CD4-positive, alpha-beta T cell treated with Interleukin-6 at 100 ng/mL for 8 hours (primary cell): ENCODE results near the gene ADAMTS7.
A peak's percentile ranks its signal among the peaks of the same experiment; 100 is the strongest.
"Not testable (repeated sequence)": the region's sequence is repeated elsewhere in the genome, so short reads cannot be mapped to it uniquely, and the experiment has no call there.

ENCODE experiments used
- DNase-seq: peaks from one replicate; pipeline ENCODE4 v3.0.0-alpha.2; 2020; ENCODE audit warnings: mixed read lengths, low spot score

The ADAMTS7 gene

DNA sequence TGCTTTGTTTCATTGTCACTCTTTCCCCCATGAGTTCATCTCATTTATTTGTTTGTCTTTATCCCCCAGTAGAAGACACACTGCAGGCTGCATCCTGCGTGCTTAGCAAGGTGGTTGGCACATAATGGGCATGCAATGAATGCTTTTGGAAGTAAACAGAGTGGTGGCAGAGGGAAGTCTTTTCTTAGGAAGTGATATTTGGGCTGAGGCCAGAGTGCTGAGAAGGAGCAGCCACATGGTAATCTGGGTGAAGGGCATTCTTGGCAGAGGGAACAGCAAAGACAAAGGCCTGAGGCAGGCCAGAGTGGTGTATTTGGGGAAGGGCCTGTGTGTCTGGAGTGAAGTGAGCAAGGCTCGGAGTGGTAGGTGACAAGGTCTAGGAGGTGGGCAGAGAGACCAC is 17.7 kb upstream of the ADAMTS7 start:
- no peak for DNase-seq

DNA sequence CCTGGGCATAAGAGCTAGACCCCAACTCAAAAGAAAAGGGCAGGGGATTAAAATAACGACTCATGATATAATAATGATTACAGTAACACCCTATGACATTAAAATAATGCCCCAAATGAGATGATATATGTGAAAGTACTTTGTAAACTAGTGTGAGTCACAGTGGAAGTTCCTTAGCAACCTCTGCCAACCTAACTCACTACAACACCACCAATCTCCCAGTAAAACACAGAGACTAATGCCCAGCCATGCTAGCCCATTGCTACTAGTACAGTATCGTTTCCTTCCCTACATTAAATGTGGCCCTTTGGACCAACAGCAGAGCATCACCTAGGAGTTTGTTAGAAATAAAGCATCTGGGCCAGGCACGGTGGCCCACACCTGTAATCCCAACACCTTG is 11.2 kb upstream of the ADAMTS7 start:
- no peak for DNase-seq

DNA sequence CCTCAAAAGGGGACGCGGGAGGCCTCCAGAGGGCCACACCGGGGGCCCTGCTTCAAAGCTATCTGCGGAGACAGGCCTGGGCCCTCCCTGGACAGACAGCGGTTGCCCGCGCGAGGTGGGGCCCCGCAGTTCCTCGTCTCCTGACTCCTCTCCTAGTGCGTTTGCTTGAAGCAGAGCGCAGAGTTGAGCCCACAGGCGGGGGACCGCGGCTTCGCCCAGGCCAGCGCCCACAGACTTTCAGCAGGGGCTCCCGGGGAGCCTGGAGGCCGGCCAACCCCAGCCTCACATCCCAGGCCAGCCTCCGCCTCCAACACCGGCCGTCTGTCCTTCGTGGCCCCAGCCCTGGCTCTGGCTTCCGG is 540 bp upstream of the ADAMTS7 start:
- DNase-seq, result no peak

DNA sequence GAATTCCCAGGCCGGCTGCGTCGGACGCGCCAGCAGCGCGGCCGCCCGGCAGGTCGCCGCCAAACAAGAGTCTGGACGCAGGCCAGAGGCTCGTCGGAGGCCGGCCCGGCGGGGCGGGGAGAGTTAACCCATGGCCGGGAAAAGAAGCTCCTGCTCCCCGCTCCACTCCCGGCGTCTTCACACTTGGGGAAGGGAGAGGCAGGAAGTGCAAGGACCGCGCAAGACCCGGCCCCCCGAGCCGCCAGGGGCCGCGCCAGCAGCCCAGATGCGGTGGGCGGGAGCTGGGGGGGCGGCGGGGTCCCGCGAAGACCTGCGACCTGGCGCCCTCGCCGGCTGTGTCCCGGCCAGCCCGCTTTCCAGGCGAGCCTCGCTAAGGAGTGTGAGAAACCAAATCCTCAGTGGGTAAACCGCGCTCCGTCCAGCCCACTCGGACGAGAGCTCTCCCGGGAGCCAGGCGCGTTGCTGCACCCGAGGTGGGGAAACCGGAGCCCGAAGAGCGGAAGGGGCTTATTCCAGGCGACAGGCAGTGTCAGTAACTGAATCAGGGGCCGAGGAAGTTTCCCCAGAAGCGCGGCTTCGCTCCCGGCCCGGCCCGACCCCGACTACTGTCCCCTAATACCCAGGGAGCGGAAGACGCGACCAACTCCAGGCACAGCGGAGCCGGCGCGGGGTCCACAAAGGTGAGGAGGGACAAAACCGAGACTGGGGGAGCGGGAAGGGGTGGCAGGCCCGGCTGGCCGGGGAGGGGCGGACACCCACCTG is 721 bp downstream of the ADAMTS7 start:
- no peak for DNase-seq

DNA sequence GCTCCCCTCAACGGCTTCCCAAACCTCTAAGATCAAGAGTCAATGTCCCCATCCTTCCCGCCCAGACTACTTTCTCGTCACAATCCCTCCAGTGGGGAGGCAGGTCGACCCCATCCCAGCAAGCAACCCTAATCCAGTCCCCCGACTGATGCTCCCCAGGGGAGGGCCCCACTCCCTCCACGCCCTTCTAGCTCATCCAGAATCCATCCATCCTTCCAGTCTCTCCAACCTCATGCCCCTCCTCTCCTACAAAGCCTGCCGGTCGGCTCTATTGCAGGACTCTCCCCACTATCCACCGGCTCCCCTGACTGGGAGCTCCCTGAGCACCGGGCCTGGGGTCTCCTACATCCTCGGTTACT is 1.3 kb downstream of the ADAMTS7 start:
- DNase-seq, result no peak

DNA sequence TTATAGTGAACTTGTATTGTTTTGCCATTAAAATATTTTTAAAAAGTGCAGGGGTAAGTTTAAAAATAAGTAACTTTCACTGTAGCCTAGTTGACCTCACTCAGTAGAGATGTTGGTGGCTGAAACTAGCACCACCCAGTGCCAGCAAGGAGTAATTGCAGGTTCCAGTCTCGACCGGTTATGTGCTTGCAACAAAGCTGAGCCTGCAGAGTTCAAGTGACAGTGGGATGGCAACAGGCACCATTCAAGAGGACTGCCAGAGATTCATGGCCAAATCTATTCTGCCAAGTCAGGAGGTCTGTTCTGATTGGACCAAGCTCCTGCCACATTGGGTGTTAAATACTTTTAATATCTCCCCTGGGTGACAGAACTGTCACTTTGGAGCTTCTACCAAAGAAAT is 2.7 kb downstream of the ADAMTS7 start:
- peak; percentile 17 for DNase-seq

DNA sequence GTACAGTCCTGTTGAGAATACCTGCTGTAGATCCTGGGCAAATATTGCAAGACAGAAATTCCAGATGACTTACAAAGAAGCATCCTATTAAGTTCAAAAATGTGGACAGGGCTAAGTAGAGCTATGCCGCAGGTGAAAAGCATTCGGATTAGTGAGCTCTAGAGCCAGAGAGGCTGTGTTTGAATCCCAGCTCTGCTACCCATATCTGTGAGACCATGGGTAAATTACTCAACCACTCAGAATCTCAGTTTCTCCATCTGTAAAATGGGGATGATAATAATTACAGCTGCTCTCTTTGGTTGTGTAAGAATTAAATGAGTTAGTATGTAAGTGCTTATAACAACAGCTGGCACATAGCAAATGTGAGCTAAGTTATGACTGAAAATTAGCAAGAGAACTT is 3.9 kb downstream of the ADAMTS7 start:
- DNase-seq, result no peak

DNA sequence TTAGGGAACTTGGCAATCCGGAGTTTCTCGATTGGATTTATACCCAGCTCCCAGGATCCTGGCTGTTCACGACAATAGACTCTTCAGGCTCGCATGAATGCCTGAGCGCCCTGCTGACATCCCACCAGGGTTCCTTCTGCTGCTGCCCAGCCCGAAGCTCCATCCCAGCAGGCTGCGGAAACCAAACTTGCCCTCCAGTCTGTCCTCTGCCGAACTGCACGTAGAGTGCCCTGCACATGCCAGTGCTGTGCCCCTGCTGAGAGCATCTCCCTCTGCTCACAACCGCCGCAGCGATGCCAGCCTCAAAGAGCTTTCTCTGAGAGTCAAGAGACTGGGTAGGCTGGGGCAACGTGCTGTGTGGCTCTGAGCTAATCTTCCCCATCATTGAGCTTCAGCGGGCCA is 6.9 kb downstream of the ADAMTS7 start:
- no peak for DNase-seq

DNA sequence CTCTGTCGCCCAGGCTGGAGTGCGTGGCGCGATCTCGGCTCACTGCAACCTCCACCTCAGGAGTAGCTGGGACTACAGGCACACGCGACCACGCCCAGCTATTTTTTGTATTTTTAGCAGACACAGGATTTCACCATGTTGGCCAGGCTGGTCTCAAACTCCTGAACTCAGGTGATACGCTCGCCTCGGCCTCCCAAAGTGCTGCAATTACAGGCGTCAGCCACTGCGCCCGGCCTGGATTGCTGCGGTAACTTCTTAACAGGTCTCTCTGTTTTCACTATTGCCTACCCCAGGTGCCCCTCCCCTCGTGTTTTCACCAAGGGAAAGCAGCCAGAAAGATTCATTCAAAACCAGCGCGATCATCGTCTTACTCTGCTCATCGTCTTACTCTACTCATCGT is 10.5 kb downstream of the ADAMTS7 start:
- DNase-seq, result no peak

DNA sequence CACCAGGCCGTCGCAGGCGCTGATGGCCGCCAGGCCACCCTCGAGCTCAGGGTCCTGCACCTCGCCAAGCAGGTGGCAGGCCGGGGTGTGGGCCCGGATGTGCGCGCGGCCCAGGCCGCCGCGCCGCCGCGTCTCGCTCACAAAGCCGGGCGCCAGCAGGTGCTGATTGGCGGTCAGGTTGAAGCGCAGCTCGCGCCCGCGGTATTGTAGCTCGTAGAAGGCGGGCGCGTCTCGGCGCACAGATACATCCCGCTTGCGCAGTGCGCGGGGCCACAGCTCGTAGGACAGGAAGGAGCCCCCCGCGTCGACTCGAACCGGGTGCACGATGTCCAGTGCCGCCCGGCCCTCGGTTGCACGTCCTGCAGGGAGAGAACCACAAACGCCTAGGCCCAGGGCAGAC is 11.1 kb downstream of the ADAMTS7 start:
- no peak for DNase-seq

DNA sequence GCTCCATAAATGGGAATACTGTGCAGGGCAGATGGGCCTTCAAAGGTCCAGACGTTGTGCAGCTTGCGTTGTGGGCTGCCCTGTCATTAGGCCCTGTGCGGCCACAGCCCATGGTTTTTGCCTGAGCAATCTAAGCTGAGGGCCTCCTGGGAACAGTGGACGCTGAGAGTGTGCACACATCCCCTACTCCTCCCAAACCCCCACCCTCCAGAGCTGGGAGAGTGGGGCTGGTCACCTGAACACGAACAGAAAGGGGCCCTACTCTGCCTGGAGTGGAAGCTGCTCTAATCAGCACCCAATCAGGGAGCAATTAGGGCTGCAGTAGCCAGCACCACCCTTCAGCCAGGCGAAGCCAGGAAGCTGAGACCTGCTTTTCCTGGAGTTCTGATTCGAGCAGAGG is 12.2 kb downstream of the ADAMTS7 start:
- DNase-seq, result not testable (repeated sequence)

DNA sequence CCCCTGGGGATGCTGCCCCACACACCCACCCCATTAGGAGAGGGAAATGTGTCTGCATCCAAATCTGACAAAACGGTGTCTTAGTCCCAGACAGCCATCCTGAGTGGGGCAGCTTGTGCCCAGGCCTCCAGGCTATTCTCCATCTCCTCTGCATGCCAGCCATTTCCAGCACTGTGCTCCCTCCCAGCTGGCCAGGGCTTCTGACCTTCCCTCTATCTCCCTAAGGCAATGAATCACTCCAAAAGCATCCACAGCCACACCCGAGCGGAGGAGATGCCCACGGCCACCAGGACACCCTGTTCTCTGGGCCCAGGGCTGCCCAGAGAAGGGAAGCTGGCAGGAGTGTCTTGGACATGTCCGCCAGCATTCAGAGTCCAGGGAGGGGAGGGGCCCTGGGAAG is 12.9 kb downstream of the ADAMTS7 start:
- DNase-seq, result not testable (repeated sequence)

DNA sequence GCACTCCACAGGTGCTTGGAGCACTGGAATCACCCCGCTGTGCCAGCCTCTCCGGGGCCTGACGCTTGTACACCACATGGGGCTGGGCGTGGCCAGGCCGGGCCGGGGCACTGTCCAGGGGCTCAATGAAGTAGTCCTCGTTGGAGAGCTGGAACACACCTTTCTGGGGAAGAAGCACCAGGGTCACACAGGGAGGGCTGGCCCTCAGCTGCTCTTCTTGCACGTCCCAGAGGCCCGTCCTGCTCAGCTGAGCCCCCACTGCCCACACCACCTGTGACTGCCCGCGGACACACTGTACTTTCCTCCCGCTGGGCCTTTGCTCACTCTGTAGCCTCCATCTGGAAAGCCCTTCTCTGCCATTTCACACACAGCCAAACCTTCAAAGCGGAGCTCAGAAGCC is 13.3 kb downstream of the ADAMTS7 start:
- DNase-seq, result no peak

DNA sequence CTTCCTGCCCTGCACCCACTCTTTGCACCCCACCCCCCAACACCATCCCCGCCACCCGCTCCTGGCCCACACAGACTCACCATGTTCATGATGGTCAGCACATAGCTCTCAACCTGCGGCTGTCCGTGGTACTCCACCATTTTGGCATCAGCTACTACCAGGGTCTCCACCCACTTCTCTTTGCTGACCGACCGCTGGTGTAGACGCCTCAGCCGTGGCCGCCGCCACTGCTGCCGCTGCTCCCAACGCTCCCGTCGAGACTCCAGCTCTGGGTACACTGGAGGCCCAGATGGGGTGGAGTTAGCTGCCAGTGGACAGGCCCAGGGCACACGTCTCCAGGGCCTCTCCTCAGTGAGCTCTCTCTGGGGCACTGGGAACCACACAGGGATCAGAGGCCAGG is 14.8 kb downstream of the ADAMTS7 start:
- no peak for DNase-seq

DNA sequence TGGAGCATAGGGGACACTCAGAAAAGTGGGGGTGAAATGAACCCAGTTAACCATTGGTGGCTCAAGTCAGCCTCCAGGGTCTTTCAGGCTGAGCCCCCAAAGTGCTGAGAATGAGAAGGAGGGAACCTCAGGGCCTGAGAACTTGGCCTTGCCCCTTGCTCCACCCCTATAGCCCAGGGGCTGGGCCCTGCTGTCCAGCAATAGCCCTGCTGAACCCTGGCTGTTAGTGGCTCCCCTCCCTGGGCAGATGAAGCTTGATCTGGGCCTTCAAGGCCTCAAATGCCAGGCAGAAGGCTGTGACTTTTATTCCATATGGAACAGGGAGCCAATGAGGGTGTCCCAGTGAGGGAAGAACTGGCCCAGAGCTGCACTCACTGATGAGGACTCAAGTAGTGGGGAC is 16.2 kb downstream of the ADAMTS7 start:
- no peak for DNase-seq

DNA sequence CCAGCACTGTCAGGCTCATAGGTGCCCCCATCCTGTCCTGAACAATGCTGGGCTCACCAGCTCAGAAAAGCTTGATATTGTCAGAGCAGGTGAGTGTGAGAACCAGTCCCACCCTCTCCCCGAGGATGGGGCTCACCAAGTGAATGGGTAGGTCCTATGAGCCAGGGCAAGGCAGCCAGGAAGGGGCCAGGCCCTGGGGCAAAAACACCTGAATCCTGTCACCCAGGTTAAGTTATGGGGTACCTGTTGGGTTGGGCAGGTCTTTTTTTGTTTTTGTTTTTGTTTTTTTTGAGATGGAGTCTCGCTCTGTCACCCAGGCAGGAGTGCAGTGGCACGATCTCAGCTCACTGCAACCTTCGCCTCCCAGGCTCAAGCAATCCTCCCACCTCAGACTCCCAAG is 16.8 kb downstream of the ADAMTS7 start:
- DNase-seq, result not testable (repeated sequence)

DNA sequence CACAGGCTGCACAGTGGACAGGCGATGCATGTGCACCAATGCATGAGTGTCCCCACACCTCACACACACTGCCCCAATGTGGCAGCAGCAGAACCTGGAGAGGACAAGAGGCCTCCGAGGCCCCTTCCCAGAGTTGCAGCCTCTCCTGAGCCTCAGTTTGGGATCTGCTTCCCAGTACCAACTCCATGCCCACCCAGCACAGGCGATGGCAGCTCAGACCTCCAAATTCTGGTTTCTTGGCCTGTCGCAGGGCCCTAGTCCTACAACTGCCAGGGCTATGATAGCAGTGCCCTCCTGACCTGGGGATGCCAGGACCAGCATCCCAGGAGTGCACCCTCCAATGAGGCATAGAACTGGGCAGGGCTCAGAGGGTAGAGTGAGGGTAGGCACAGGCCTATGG is 19.9 kb downstream of the ADAMTS7 start:
- DNase-seq, result no peak

DNA sequence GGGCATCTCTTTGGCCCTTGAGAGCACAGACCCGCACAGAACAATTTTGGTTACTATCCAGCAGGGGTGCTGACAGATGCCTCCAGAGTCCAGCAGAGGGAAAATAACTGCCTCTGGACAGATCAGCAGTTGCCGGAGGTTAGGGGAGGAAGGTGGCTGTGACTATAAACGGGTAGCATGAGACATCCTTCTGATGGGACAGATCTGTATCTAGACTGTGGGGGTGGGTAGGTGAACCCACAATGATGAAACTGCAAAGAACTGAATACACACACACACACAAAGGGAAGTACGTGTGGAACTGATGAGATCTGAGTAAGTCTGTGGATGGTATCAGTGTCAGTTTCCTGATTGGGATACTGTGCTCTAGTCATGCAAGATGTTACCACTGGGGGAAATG is 21.2 kb downstream of the ADAMTS7 start:
- DNase-seq, result no peak

DNA sequence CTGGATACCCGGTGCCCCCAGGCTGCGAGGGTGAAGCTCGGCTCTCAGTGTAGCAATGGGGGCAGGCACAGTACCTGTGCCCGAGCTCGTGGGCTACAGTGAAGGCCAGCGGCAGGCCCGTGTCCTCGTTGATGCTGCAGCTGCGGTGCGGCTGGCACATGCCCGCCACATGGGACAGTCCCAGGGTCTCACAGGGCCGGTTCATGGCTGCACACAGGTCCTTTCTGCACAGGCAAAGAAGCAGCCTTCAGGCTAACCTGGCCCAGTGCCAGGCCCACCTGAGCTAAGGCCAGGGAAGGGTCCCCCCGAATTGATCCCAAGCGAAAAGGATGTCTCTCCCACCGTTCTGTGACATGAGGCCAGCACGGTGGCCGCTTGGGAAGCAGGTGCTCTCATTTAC is 21.6 kb downstream of the ADAMTS7 start:
- no peak for DNase-seq

DNA sequence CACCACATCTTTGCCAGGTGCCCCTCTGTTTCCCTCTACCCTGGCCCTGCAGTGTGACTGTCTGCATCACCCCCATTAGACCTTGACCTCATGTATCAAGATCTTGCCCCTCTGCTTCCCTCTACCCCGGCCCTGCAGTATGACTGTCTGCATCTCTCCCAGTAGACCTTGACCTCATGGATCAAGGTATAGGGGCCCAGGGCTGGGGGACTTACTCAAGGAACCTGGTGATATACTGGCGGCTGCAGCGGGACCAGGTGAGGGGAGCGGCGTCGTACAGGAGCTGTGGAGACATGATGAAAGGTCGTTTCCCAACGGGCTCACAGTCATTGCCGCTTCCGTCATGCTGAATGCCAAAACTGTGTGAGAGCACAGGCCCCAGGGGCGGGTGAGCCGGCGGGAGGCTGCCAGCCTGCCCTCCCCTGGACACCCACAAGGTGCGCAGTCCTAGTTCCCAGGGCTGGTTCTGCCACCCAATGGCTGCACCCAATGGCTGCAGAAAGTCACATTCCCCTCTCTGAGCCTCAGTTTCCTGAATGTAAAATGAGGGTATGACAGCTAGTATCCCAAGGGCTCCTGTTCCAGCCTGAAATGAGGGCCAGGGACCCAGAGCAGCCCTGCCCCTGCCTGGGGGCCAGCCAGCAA is 23.1 kb downstream of the ADAMTS7 start:
- DNase-seq, result no peak

DNA sequence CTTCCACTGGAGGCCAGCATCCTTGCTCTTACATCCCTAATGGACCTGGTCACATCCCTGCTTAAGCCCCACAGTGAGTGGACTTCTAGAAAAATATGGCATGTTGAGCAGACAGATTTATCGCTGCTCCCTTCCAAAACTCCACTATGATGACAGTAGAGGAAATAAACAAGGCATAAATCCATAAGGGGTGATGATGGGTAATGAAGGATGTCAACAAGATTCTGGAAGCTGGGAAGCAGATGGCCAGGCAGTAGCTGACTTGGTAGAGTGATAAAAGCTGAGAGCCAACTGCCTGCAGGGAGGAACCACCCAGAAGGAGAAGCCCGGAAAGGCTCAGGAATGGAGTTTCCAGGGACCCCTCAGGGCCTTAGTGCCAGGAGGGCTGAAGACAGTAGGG is 28.9 kb downstream of the ADAMTS7 start:
- not testable (repeated sequence) for DNase-seq

DNA sequence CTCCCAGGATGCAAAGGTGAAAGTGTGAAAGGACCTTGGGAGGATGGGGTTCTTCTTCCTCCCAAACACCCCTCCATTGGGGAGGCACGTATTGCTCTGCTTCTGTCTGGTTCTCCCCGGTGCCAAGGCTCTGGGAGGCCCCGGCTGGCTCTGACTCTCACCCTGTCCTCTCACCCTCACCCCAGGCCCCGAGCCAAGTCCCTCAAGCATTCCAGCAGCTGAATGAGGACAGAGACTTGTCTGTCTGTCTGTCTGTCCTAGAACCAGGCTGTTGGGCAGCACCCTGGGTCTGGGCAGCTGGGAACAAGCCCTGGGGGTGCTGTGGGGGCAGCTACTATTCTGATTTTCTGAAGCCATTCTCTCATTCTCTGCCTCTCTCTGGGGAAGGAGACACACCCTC is 29.9 kb downstream of the ADAMTS7 start:
- DNase-seq, result not testable (repeated sequence)

DNA sequence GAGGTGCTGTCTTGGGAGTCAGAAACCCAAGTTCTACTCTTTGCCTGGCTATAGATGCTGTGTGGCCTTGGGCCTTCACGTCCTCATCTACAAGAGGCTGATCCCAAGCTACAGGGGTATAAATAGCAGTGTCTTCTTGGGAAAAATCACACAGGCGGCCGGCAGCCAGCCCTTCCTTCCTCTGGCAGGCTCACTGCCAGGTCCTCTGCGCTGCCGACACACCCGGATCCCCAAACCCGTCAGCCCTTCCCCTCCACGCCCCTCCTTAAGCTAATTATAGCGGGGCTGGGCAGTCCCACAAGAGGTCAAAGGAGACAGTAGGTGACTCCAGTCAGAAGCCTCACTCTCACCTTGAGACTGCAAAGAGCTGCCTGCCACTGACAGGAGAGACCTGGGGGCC is 31.3 kb downstream of the ADAMTS7 start:
- DNase-seq, result not testable (repeated sequence)

DNA sequence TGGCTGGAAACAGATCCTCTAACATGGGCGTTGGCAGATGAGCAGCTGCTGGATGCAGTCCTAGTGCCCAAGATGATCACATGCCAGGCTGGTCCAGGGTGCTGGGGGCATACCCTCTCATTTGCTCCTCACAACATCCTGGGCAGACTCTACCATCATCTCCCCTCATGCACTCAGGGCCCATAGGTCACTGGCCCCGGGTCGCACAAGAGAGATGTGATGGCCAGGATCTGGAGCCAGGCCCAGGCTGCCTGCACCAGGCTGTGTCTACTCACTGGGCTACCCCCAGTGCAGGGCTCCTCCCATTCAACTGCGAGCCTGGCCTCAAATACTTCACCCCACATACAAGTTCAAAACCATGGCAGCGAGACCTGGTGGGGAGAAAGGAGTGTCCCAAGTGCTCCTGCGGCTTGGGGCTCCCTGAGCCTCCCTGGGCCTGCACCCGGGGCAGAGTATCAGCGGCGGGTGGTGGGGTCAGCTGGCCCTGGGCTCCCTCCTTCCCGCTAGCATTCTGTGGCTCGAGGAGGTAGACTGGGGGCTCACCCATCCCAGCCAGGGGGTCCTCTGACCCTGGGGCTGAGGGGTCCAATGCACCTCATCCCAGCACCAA is 32.0 kb downstream of the ADAMTS7 start:
- not testable (repeated sequence) for DNase-seq
